K562 (cell line): ENCODE results near the gene KLF13. TPM values are rescaled to one million over a fixed set of nuclear protein-coding genes. Genes with fewer than 3 reads are reported as not detected.

Experiments
- ATAC-seq: fragments of 200-7000 bp; cut with Tn5 transposase; 3 replicates; pipeline ENCODE4 v1.9.1; 2020; ENCODE audit warnings: moderate library complexity
- BruUV-seq: library from RNA; stranded (reverse); fragments of 400-500 nt; replicated peaks from 2 replicates; lab custom pipeline; 2021; lab: Mats Ljungman, UMichigan
- CTCF ChIA-PET: fragments of 300-600 bp; formaldehyde crosslinking; extraction: SDS; loops from one replicate; lab custom pipeline; 2021; ENCODE audit warnings: low intra/inter-chr PET ratio; lab: Yijun Ruan, JAX
- POLR2A ChIA-PET: fragments of 300-600, 350-650 bp; sonication (Branson Sonifier 250); formaldehyde crosslinking; extraction: SDS; loops from one replicate; lab custom pipeline; 2021; ENCODE audit warnings: antibody characterized with exemption, inconsistent platforms; lab: Yijun Ruan, JAX
- DNase-seq, 4 experiments: peaks; one replicate each; pipeline versions ENCODE4 v3.0.0 to v3.0.0-alpha.2; 2011 to 2018; ENCODE audit warnings: low spot score in 3 of 4, mixed read lengths in 3 of 4; ENCODE audit errors: extremely low read depth in 1 of 4
- FAIRE-seq: peaks from 2 replicates; lab custom pipeline; 2011; peaks lifted over from hg19 to GRCh38; lab: Jason Lieb, UNC
- H2AFZ ChIP-seq: 2 replicates; pipeline ENCODE4 v1.6.0; 2011; ENCODE audit warnings: low read depth, low read length, control low read depth, inconsistent platforms
- H3K27ac ChIP-seq: fragments of 200-600 bp; 3 replicates; pipeline ENCODE4 v1.8.0; 2011; ENCODE audit warnings: low read depth, mild to moderate bottlenecking, control low read depth, inconsistent platforms, low read length, moderate library complexity, mixed read lengths; ENCODE audit errors: extremely low read depth
- H3K27me3 ChIP-seq, 2 experiments: fragments of 300-600 bp in 1 of 2; 2 replicates in 1 of 2; 3 replicates in 1 of 2; pipeline versions ENCODE4 v1.6.0 to v1.8.0; 2011; ENCODE audit warnings: inconsistent platforms in 2 of 2, low read length in 2 of 2, mild to moderate bottlenecking in 1 of 2, mixed read lengths in 1 of 2, moderate library complexity in 1 of 2; ENCODE audit not compliant: control insufficient read depth in 2 of 2, insufficient read depth in 2 of 2
- H3K36me3 ChIP-seq: fragments of 300-600 bp; 3 replicates; pipeline ENCODE4 v1.8.0; 2011; ENCODE audit warnings: mild to moderate bottlenecking, low read length, inconsistent platforms; ENCODE audit not compliant: control insufficient read depth, insufficient read depth
- H3K4me1 ChIP-seq, 2 experiments: fragments of 200-600 bp in 1 of 2; replicated peaks in 1 of 2; 2 replicates in 1 of 2; 3 replicates in 1 of 2; pipeline versions ENCODE4 v1.5.1 to v1.8.0; 2011; ENCODE audit warnings: inconsistent platforms in 2 of 2, low read length in 2 of 2, mild to moderate bottlenecking in 1 of 2, mixed read lengths in 1 of 2, moderate library complexity in 1 of 2; ENCODE audit not compliant: control insufficient read depth in 2 of 2, insufficient read depth in 2 of 2
- H3K4me2 ChIP-seq: 2 replicates; pipeline ENCODE4 v1.6.1; 2011; ENCODE audit warnings: low read length, control low read depth, inconsistent platforms, mixed read lengths; ENCODE audit not compliant: insufficient read depth
- H3K4me3 ChIP-seq: fragments of 200-600 bp; sonication (generic), shearing (Covaris generic); 2 replicates; pipeline ENCODE4 v1.5.1; 2016; ENCODE audit warnings: control low read depth, inconsistent platforms
- H3K79me2 ChIP-seq: fragments of 200-600 bp; 3 replicates; pipeline ENCODE4 v1.8.0; 2011; ENCODE audit warnings: low read length, inconsistent platforms; ENCODE audit not compliant: control insufficient read depth, insufficient read depth
- H3K9ac ChIP-seq, 2 experiments: 2 replicates each; pipeline versions ENCODE4 v1.6.0 to v1.6.1; 2011; ENCODE audit warnings: low read depth in 2 of 2, low read length in 2 of 2, control low read depth in 1 of 2, inconsistent platforms in 1 of 2, mild to moderate bottlenecking in 1 of 2, mixed read lengths in 1 of 2; ENCODE audit not compliant: insufficient read depth in 1 of 2
- H3K9me1 ChIP-seq: one replicate; pipeline ENCODE4 v1.6.0; 2011; ENCODE audit warnings: inconsistent platforms, mild to moderate bottlenecking, low read length, moderate library complexity; ENCODE audit not compliant: control insufficient read depth, insufficient read depth
- H3K9me3 ChIP-seq: replicated peaks from 2 replicates; pipeline ENCODE4 v1.5.1; 2011; ENCODE audit warnings: low read depth, low read length, inconsistent platforms; ENCODE audit not compliant: control insufficient read depth, insufficient read depth
- H4K20me1 ChIP-seq: replicated peaks from 2 replicates; pipeline ENCODE4 v1.6.1; 2011; ENCODE audit warnings: low read length, inconsistent platforms, mixed read lengths; ENCODE audit not compliant: control insufficient read depth, insufficient read depth
- ETS2 ChIP-seq: IDR thresholded peaks from 2 replicates; pipeline ENCODE4 v1.6.1; 2016; ENCODE audit warnings: borderline replicate concordance, missing genetic modification characterization, mild to moderate bottlenecking, moderate library complexity, missing compliant biosample characterization; ENCODE audit not compliant: poor library complexity, severe bottlenecking
- HDAC8 ChIP-seq: fragments of 450-650 bp; IDR thresholded peaks from 2 replicates; pipeline ENCODE4 v1.6.1; 2016; ENCODE audit warnings: mild to moderate bottlenecking, missing genetic modification characterization, moderate library complexity, missing compliant biosample characterization
- TRIM24 ChIP-seq, 2 experiments: fragments of 450-650 bp; IDR thresholded peaks; 2 replicates each; pipeline ENCODE4 v1.6.1; 2016
- ZNF695 ChIP-seq: fragments of 450-650 bp; formaldehyde crosslinking; IDR thresholded peaks from 2 replicates; pipeline ENCODE4 v1.4.0; 2020; ENCODE audit warnings: mild to moderate bottlenecking, moderate library complexity
- WGBS: fragments of 100-300 bp; shearing (Covaris generic); methylation state at CpG from one replicate; pipeline ENCODE4 v1.1.6; 2016; ENCODE audit warnings: low coverage, mixed read lengths; ENCODE audit not compliant: insufficient coverage; ENCODE audit errors: missing lambda C conversion rate; 5-methylcytosine and 5-hydroxymethylcytosine counted together
- in situ Hi-C: fragments of 300-500 bp; cut with MboI; formaldehyde crosslinking; loops from 4 replicates; pipeline ENCODE4 v1.15.0; 2018; ENCODE audit warnings: inconsistent platforms, mixed read lengths
- intact Hi-C: fragments of 100-400 bp; cut with micrococcal nuclease; formaldehyde crosslinking; loops from 2 replicates; pipeline ENCODE4 v1.14.2; 2022
- polyA plus RNA-seq, 8 experiments: library from polyadenylated mRNA; depleted of rRNA in 4 of 8; stranded (reverse) in 5 of 8; unstranded in 3 of 8; fragments of >200 nt; fragmentation: Nextera tagmentation in 2 of 8; fragmentation: Illumina TruSeq in 1 of 8; extraction: Ambion mirVana in 2 of 8; extraction: Trizol in 1 of 8; gene quantifications; 2 replicates each; pipeline versions ENCODE4 v1.2.1 to v1.2.3, GENCODE V29; 2011 to 2014; ENCODE audit warnings: inconsistent platforms in 1 of 8, missing spikeins in 1 of 8
- total RNA-seq, 7 experiments: library from RNA; depleted of rRNA in 6 of 7; stranded (reverse); fragments of >200 nt in 6 of 7; fragmentation: Illumina TruSeq in 2 of 7; extraction: Trizol in 2 of 7; gene quantifications; 2 replicates each; pipeline versions ENCODE4 v1.2.1 to v1.2.3, GENCODE V29; 2011 to 2021; ENCODE audit warnings: low replicate concordance in 1 of 7
- TF ChIP-seq, protein P1 (sequence below): IDR thresholded peaks from 2 replicates; pipeline ENCODE4 v1.6.1; 2011; ENCODE audit warnings: borderline replicate concordance, low read depth, mild to moderate bottlenecking, moderate library complexity, low read length; ENCODE audit not compliant: insufficient read depth, poor library complexity, severe bottlenecking
- TF ChIP-seq, protein P2 (sequence below): IDR thresholded peaks from 3 replicates; pipeline ENCODE4 v1.6.1; 2011; ENCODE audit warnings: borderline replicate concordance, mild to moderate bottlenecking, moderate library complexity; ENCODE audit not compliant: insufficient read length; ENCODE audit errors: extremely low read depth
- TF ChIP-seq, protein P3 (sequence below): fragments of 450-650 bp; formaldehyde crosslinking; IDR thresholded peaks from 2 replicates; pipeline ENCODE4 v1.4.0; 2022; ENCODE audit warnings: missing genetic modification characterization

The KLF13 gene
- total and polyA plus RNA-seq, 9 of the 15 experiments (the other 6 are each of a cell fraction or from before 2014, with no cell fraction given) = 1.8 to 10.5 (median 4.8) TPM

DNA sequence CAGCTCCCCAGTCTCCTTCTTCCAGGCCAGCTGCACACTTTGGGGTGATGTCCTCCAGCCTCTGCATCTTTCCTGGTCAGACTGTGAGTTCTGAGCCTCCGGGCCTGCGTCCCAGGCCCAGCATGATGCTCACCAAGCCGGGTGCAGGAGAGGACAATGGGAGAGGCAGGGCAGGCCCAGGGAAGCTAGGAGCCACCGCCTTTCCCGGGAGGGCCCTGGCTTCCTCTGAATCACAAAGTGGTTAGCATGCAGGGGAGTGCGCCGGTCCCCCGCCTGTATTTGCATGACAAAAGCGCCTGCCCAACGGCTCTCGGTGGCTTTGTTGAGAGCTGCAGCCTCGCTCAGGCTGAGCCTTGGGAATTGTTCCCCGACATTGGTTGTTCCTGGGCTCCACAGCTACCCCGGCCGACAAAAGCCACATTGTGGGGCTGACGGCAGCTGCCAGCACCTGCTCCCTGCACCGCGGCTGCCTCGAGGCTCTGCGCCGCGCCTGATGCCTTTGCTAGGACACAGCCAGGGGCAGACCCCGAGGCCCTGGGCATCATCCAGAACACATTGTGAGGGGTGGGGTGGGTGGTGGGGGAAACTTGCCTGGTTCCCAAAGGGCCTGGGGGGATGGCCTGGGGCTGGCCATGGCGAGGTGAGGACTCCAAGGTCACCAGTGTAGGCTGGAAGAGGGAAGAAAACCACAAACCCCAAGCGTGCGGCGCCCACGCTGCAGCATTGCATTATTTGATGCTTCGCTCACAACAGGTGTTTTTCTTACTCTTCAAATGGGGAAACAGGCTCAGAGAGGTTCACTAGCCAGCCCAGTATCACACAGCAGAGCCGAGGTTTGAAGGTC is 20.0 kb upstream of the KLF13 start (continued):
- TF ChIP-seq ETS2 (tag) = no peak
- TF ChIP-seq, protein P1, sequence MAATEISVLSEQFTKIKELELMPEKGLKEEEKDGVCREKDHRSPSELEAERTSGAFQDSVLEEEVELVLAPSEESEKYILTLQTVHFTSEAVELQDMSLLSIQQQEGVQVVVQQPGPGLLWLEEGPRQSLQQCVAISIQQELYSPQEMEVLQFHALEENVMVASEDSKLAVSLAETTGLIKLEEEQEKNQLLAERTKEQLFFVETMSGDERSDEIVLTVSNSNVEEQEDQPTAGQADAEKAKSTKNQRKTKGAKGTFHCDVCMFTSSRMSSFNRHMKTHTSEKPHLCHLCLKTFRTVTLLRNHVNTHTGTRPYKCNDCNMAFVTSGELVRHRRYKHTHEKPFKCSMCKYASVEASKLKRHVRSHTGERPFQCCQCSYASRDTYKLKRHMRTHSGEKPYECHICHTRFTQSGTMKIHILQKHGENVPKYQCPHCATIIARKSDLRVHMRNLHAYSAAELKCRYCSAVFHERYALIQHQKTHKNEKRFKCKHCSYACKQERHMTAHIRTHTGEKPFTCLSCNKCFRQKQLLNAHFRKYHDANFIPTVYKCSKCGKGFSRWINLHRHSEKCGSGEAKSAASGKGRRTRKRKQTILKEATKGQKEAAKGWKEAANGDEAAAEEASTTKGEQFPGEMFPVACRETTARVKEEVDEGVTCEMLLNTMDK = no peak

DNA sequence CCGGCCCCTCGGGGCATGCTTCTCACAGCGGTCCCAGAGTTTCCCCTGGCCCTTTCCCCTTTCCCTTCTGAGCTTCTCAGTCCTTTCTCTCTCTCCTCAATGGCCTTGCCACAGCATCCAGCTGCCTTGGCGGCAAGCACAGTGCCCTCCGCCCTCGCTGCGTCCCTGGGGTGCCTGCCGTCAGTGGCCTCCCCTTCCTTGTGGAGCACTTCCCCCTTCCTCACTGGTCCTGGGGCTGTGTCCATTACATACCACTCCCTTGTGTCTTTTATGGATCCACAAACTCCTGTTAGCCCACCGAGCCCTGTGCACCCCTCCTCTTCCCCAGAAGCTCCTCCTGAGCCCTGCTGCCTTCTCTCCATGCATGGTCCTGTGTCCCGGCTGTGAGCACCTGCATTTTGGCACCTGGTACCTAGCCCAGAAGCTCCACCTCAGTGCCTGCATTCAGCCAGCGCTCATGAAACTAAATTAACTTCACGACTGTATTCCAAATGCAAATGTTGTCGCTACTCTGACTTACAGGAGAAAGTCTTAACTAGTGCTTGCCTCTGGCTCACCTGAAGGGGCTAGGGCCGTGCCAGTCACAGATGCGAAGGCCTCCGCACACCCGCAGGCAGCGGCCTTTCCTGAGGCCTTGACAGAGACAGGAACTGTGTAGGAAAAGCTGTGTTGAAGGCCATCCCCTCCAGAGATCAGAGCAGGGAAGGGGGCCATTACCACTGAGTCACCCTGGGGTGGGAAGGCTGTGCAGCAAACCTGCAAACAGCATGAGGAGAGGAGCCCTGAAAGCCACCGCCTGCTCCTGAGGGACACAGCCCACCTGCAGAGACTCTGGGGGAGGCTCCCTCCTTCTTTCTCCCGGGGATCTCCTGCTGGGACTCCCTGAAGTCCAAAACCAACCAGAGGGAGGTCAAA is 19.1 kb upstream of the KLF13 start:
- H3K9me1 ChIP-seq = no peaks in the 10 kb centered on the region
- no peaks in the 10 kb centered on the region for H3K79me2 ChIP-seq
- CTCF ChIA-PET = no interaction called here
- DNase-seq (no peak), ATAC-seq (no peak), FAIRE-seq (no peak)
- H3K4me3 ChIP-seq = no peak overlapping the region
- no peaks in the 10 kb centered on the region; the same call in 1 of the 2 replicates for H4K20me1 ChIP-seq
- H2AFZ ChIP-seq = no peak overlapping the region
- no peak overlapping the region for H3K9ac ChIP-seq
- intact Hi-C loops = no loop called here
- POLR2A ChIA-PET = no interaction called here
- no peak overlapping the region for H3K27ac ChIP-seq
- peaks cover 12 to 62% of the 10 kb centered on the region in 2 experiments for H3K27me3 ChIP-seq
- no TSS peak for BruUV-seq
- in situ Hi-C loops = no loop called here
- H3K9me3 ChIP-seq = no peaks in the 10 kb centered on the region
- peaks cover 3 to 19% of the 10 kb centered on the region in 2 experiments; a peak in 3 of 5 replicates for H3K4me1 ChIP-seq
- no peak overlapping the region for H3K4me2 ChIP-seq
- WGBS = 5% methylated on average over 16 of the region's 20 CpGs
- H3K36me3 ChIP-seq = no peaks in the 10 kb centered on the region
- TF ChIP-seq TRIM24 (IDR thresholded peaks at IDR 0.05) = no peak
- no peak for TF ChIP-seq ZNF695
- no peak for TF ChIP-seq HDAC8 (tag)
- TF ChIP-seq, protein P2, sequence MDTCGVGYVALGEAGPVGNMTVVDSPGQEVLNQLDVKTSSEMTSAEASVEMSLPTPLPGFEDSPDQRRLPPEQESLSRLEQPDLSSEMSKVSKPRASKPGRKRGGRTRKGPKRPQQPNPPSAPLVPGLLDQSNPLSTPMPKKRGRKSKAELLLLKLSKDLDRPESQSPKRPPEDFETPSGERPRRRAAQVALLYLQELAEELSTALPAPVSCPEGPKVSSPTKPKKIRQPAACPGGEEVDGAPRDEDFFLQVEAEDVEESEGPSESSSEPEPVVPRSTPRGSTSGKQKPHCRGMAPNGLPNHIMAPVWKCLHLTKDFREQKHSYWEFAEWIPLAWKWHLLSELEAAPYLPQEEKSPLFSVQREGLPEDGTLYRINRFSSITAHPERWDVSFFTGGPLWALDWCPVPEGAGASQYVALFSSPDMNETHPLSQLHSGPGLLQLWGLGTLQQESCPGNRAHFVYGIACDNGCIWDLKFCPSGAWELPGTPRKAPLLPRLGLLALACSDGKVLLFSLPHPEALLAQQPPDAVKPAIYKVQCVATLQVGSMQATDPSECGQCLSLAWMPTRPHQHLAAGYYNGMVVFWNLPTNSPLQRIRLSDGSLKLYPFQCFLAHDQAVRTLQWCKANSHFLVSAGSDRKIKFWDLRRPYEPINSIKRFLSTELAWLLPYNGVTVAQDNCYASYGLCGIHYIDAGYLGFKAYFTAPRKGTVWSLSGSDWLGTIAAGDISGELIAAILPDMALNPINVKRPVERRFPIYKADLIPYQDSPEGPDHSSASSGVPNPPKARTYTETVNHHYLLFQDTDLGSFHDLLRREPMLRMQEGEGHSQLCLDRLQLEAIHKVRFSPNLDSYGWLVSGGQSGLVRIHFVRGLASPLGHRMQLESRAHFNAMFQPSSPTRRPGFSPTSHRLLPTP = no peak
- TF ChIP-seq, protein P3, sequence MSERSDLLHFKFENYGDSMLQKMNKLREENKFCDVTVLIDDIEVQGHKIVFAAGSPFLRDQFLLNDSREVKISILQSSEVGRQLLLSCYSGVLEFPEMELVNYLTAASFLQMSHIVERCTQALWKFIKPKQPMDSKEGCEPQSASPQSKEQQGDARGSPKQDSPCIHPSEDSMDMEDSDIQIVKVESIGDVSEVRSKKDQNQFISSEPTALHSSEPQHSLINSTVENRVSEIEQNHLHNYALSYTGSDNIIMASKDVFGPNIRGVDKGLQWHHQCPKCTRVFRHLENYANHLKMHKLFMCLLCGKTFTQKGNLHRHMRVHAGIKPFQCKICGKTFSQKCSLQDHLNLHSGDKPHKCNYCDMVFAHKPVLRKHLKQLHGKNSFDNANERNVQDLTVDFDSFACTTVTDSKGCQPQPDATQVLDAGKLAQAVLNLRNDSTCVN (CRISPR knock-in tag) = no peak
